H1 (cell line): Measurements from ENCODE around the gene NUP85.

Experiments used
- EP300 ChIP-seq, 2 experiments: IDR thresholded peaks; 1 replicate in 1 of 2; 2 replicates in 1 of 2; pipeline ENCODE4 v1.6.1; 2011 to 2012; ENCODE audit warnings: low read depth in 2 of 2, low read length in 2 of 2, mild to moderate bottlenecking in 2 of 2, borderline replicate concordance in 1 of 2, inconsistent platforms in 1 of 2, moderate library complexity in 1 of 2
- PHF8 ChIP-seq: fragments of 200-600 bp; sonication (generic); conservative IDR thresholded peaks from 2 replicates; pipeline ENCODE4 v1.7.1; 2012; ENCODE audit warnings: low read depth, mild to moderate bottlenecking, inconsistent platforms, low read length, moderate library complexity

DNA sequence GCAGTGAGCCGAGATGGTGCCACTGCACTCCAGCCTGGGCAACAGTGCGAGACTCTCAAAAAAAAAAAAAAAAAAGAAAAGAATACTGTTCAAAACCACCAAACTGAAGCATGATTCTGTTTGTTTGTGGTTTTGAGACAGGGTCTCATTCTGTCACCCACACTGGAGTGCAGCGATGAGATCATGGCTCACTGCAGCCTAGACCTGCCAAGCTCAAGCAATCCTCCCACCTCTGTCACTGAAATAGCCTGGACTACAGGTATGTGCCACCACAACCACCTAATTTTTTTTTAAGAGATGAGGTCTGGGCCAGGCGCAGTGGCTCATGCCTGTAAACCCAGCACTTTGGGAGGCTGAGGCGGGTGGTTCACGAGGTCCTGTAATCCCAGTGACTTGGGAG lies 27.0 kb upstream of the NUP85 start:
- TF ChIP-seq PHF8 (no peak), EP300 (IDR thresholded peaks at IDR 0.05; ENCODE audit: borderline replicate concordance in 1 of 2, low read depth in 2 of 2, low read length in 2 of 2) (no peak)
